GM21576 (cell line): Measurements from ENCODE around the gene PCDHB11.
"Not testable (repeated sequence)": the region's sequence is repeated elsewhere in the genome, so short reads cannot be mapped to it uniquely, and the experiment has no call there.

ENCODE experiments used
- ATAC-seq: cut with Tn5 transposase; IDR thresholded peaks from one replicate; pipeline ENCODE4 v1.9.1; 2021; ENCODE audit warnings: mild to moderate bottlenecking, moderate library complexity; ENCODE audit not compliant: unreplicated experiment

The PCDHB11 gene

DNA sequence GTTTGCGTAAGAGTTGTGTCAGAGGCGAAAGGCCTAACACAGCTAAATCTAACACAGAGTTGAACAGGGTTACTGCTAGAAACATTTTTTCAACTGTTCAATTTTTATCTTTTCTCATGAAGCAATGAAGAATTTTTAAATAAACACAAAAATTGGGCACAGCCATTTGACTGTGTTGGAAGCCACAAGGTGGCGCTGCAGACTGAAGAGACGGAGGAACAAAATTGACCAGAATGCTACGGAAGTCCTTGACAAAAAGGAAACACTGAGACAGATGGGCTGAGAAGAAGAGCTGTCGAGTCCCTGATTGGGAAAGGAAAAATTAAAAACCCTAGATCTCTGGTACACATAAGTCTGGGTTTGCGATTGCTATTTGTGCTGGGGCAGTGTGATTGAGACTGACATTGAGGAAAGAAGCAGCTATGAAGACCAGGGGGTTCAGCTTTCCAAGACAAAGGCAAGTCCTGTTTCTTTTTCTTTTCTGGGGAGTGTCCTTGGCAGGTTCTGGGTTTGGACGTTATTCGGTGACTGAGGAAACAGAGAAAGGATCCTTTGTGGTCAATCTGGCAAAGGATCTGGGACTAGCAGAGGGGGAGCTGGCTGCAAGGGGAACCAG, 12.4 kb upstream of the PCDHB11 start, which contains the start of gene PCDHB9:
TSS of gene PCDHB9 (plus strand) at position 265 of the 616 bp plus-strand sequence. CDS start at position 423, 158 bp downstream.
- no peak for ATAC-seq

DNA sequence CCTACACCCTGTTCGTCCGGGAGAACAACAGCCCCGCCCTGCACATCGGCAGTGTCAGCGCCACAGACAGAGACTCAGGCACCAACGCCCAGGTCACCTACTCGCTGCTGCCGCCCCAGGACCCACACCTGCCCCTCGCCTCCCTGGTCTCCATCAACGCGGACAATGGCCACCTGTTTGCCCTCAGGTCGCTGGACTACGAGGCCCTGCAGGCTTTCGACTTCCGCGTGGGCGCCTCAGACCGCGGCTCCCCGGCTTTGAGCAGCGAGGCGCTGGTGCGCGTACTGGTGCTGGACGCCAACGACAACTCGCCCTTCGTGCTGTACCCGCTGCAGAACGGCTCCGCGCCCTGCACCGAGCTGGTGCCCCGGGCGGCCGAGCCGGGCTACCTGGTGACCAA, 10.7 kb upstream of the PCDHB11 start:
- not testable (repeated sequence) for ATAC-seq

DNA sequence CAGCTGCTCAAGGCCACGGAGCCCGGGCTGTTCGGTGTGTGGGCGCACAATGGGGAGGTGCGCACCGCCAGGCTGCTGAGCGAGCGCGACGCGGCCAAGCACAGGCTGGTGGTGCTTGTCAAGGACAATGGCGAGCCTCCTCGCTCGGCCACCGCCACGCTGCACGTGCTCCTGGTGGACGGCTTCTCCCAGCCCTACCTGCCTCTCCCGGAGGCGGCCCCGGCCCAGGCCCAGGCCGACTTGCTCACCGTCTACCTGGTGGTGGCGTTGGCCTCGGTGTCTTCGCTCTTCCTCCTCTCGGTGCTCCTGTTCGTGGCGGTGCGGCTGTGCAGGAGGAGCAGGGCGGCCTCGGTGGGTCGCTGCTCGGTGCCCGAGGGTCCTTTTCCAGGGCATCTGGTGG, 10.3 kb upstream of the PCDHB11 start:
- not testable (repeated sequence) for ATAC-seq

DNA sequence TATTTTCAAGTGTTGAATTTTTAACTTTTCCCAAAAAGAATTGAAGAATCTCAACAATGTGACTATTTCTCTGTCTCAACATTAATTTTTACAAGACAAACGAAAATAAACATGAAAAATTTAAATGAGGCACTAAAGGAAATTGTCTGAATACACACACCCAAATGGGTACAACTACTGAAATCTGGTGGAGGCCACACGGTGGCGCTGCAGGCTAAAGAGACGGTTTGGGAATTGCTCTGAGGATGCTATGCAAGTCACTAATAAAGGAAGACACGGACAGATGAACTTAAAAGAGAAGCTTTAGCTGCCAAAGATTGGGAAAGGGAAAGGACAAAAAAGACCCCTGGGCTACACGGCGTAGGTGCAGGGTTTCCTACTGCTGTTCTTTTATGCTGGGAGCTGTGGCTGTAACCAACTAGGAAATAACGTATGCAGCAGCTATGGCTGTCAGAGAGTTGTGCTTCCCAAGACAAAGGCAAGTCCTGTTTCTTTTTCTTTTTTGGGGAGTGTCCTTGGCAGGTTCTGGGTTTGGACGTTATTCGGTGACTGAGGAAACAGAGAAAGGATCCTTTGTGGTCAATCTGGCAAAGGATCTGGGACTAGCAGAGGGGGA, 7.2 kb upstream of the PCDHB11 start, which contains the start of gene PCDHB10:
TSS of gene PCDHB10 (plus strand) at position 244 of the 616 bp plus-strand sequence. CDS start at position 444, 200 bp downstream.
- no peak for ATAC-seq

DNA sequence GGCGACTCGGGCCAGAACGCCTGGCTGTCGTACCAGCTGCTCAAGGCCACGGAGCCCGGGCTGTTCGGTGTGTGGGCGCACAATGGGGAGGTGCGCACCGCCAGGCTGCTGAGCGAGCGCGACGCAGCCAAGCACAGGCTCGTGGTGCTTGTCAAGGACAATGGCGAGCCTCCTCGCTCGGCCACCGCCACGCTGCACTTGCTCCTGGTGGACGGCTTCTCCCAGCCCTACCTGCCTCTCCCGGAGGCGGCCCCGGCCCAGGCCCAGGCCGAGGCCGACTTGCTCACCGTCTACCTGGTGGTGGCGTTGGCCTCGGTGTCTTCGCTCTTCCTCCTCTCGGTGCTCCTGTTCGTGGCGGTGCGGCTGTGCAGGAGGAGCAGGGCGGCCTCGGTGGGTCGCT, 5.1 kb upstream of the PCDHB11 start:
- not testable (repeated sequence) for ATAC-seq

DNA sequence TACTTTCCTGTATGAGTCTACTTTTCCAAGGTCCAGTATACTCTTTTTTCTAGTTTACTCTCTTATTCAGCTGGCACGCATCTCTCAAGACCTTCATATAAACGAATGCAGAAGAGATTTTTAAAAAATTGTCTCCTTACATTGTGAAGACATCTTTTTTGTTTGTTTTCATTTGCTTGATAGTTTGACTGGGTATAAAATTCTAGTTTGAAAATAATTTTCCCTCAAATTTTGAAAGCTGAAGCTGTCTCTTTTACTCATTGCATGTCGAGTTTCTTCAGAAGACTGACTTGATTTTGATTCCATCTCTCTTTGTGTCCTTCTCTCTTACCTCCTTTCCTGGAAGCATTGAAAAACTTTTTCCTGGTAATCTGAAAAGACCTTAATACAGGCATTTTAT, 3.1 kb upstream of the PCDHB11 start:
- no peak for ATAC-seq

DNA sequence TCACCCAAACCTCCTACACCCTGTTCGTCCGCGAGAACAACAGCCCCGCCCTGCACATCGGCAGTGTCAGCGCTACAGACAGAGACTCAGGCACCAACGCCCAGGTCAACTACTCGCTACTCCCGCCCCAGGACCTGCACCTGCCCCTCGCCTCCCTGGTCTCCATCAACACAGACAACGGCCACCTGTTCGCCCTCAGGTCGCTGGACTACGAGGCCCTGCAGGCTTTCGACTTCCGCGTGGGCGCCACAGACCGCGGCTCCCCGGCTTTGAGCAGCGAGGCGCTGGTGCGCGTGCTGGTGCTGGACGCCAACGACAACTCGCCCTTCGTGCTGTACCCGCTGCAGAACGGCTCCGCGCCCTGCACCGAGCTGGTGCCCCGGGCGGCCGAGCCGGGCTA, 1.7 kb downstream of the PCDHB11 start:
- ATAC-seq, result not testable (repeated sequence)

DNA sequence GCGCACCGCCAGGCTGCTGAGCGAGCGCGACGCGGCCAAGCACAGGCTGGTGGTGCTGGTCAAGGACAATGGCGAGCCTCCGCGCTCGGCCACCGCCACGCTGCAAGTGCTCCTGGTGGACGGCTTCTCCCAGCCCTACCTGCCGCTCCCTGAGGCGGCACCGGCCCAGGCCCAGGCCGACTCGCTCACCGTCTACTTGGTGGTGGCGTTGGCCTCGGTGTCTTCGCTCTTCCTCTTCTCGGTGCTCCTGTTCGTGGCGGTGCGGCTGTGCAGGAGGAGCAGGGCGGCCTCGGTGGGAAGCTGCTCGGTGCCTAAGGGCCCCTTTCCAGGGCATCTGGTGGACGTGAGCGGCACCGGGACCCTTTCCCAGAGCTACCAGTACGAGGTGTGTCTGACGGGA, 2.2 kb downstream of the PCDHB11 start:
- ATAC-seq, result not testable (repeated sequence)

DNA sequence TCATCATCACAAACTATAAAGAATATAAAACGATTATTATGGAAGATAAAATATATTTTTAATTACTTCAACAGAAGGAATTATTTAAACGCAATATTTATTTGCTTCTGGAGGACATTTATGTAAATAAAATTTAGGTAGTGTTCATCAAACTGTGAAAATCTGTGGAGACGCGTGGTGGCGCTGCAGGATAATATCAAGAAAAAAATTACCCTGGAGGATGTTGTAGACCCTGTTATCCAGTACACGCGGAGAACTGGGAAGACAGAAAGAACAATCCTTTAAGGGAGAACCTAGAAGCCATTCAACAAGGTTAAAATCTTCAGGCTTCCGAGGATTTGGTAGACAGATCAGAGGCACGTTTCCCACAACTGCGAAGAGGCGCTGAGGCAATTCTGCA, 9.1 kb downstream of the PCDHB11 start, which contains the start of gene PCDHB12:
TSS of gene PCDHB12 (plus strand) at position 242 of the 400 bp plus-strand sequence. CDS start 189 bp downstream, outside the sequence.
- ATAC-seq, result no peak

DNA sequence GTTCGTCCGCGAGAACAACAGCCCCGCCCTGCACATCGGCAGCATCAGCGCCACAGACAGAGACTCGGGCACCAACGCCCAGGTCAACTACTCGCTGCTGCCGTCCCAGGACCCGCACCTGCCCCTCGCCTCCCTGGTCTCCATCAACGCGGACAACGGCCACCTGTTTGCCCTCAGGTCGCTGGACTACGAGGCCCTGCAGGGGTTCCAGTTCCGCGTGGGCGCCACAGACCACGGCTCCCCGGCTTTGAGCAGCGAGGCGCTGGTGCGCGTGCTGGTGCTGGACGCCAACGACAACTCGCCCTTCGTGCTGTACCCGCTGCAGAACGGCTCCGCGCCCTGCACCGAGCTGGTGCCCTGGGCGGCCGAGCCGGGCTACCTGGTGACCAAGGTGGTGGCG, 10.9 kb downstream of the PCDHB11 start:
- not testable (repeated sequence) for ATAC-seq

DNA sequence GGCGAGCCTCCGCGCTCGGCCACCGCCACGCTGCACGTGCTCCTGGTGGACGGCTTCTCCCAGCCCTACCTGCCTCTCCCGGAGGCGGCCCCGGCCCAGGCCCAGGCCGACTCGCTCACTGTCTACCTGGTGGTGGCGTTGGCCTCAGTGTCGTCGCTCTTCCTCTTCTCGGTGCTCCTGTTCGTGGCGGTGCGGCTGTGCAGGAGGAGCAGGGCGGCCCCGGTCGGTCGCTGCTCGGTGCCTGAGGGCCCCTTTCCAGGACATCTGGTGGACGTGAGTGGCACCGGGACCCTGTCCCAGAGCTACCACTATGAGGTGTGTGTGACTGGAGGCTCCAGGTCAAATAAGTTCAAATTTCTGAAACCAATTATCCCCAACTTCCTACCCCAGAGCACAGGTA, 11.4 kb downstream of the PCDHB11 start:
- ATAC-seq, result not testable (repeated sequence)

DNA sequence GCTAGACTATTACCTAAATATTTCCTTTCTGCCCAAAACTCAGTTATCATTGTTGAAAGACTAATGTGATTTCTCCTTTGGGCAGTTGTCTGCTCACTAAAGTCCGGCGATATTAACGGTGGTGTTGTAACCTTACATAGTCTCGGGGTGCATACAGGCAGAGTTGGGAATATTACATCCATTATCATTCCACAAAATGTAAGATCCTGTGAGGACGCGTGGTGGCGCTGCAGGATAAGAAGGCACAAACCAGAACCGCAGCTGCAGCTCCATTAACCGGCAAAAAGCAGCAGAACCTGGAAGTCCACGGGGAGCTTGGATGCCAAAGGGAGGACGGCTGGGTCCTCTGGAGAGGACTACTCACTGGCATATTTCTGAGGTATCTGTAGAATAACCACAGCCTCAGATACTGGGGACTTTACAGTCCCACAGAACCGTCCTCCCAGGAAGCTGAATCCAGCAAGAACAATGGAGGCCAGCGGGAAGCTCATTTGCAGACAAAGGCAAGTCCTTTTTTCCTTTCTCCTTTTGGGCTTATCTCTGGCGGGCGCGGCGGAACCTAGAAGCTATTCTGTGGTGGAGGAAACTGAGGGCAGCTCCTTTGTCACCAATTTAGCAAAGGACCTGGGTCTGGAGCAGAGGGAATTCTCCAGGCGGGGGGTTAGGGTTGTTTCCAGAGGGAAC, 14.4 kb downstream of the PCDHB11 start, which contains the start of gene PCDHB13:
TSS of gene PCDHB13 (plus strand) at position 264 of the 684 bp plus-strand sequence. CDS start at position 469, 205 bp downstream.
- not testable (repeated sequence) for ATAC-seq

DNA sequence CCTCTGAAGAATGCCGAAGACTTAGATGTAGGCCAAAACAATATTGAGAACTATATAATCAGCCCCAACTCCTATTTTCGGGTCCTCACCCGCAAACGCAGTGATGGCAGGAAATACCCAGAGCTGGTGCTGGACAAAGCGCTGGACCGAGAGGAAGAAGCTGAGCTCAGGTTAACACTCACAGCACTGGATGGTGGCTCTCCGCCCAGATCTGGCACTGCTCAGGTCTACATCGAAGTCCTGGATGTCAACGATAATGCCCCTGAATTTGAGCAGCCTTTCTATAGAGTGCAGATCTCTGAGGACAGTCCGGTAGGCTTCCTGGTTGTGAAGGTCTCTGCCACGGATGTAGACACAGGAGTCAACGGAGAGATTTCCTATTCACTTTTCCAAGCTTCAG, 15.2 kb downstream of the PCDHB11 start:
- not testable (repeated sequence) for ATAC-seq

DNA sequence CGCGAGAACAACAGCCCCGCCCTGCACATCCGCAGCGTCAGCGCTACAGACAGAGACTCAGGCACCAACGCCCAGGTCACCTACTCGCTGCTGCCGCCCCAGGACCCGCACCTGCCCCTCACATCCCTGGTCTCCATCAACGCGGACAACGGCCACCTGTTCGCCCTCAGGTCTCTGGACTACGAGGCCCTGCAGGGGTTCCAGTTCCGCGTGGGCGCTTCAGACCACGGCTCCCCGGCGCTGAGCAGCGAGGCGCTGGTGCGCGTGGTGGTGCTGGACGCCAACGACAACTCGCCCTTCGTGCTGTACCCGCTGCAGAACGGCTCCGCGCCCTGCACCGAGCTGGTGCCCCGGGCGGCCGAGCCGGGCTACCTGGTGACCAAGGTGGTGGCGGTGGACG, 16.1 kb downstream of the PCDHB11 start:
- ATAC-seq, result not testable (repeated sequence)

DNA sequence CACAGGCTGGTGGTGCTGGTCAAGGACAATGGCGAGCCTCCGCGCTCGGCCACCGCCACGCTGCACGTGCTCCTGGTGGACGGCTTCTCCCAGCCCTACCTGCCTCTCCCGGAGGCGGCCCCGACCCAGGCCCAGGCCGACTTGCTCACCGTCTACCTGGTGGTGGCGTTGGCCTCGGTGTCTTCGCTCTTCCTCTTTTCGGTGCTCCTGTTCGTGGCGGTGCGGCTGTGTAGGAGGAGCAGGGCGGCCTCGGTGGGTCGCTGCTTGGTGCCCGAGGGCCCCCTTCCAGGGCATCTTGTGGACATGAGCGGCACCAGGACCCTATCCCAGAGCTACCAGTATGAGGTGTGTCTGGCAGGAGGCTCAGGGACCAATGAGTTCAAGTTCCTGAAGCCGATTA, 16.6 kb downstream of the PCDHB11 start:
- not testable (repeated sequence) for ATAC-seq

DNA sequence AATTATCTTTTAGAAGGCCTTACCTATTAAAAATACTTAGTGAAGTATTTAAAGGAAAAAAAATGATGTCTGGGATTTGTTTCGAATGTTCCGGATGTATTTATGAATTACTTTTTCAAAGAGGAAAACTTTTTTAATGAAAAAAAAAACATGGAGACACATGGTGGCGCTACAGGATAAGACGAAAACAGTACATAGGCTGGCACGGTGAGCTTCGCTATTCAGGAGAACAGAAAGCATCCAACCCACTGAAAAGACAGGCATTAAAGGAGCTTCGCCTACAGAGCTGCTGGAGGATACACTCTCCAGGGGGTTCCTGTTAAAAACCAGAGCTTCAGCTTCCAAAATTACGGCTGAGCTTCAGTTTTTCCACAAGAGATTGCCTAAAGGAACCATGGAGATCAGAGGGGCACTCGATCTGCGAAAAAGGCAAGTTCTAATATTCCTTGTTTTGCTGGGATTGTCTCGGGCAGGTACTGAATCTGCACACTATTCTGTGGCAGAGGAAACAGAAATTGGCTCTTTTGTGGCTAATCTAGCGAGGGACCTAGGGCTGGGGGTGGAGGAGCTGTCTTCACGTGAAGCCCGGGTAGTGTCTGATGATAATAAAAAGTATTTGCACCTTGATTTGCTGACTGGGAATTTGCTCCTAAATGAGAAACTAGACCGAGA, 23.8 kb downstream of the PCDHB11 start, which contains the start of gene PCDHB14:
TSS of gene PCDHB14 (plus strand) at position 232 of the 672 bp plus-strand sequence. CDS start at position 395, 163 bp downstream.
- no peak for ATAC-seq

DNA sequence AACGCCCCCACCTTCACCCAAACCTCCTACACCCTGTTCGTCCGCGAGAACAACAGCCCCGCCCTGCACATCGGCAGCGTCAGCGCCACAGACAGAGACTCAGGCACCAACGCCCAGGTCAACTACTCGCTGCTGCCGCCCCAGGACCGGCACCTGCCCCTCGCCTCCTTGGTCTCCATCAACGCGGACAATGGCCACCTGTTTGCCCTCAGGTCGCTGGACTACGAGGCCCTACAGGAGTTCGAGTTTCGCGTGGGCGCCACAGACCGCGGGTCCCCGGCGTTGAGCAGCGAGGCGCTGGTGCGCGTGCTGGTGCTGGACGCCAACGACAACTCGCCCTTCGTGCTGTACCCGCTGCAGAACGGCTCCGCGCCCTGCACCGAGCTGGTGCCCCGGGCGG, 25.4 kb downstream of the PCDHB11 start:
- not testable (repeated sequence) for ATAC-seq

DNA sequence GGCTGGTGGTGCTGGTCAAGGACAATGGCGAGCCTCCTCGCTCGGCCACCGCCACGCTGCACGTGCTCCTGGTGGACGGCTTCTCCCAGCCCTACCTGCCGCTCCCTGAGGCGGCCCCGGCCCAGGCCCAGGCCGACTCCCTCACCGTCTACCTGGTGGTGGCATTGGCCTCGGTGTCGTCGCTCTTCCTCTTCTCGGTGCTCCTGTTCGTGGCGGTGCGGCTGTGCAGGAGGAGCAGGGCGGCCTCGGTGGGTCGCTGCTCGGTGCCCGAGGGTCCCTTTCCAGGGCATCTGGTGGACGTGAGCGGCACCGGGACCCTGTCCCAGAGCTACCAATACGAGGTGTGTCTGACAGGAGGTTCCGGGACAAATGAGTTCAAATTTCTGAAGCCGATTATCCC, 26.0 kb downstream of the PCDHB11 start:
- ATAC-seq, result not testable (repeated sequence)

DNA sequence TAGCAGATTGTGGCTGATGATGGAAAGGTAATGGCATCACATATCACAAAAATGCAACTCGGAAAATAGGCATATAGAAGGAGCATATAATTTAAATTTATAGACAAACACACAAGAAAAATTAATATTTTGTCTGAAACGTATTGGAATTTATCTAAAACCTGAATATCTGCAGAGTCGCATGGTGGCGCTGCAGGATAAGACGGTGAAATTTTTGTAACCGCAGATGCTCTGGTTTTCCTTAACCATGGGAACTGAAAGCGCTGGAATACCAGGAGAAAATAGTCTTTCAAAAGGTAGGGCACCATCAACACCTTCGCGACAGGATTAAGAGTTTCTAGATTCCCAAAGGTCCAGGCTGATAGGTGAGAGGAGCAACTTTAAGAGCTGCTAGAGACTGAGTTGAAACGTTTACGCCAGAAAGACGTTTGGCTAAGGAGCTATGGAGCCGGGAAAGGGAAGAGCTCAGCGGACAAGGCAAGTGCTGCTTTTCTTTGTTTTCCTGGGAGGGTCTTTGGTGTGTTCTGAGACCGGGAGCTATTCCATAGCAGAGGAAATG, 34.8 kb downstream of the PCDHB11 start:
- ATAC-seq, result no peak

DNA sequence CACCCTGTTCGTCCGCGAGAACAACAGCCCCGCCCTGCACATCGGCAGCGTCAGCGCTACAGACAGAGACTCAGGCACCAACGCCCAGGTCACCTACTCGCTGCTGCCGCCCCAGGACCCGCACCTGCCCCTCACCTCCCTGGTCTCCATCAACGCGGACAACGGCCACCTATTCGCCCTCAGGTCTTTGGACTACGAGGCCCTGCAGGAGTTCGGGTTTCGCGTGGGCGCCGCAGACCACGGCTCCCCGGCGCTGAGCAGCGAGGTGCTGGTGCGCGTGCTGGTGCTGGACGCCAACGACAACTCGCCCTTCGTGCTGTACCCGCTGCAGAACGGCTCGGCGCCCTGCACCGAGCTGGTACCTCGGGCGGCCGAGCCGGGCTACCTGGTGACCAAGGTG, 36.5 kb downstream of the PCDHB11 start:
- ATAC-seq, result not testable (repeated sequence)
